Stimulated activated CD4-positive, alpha-beta T cell treated with anti-CD3 and anti-CD28 coated beads, Interleukin-12 subunit alpha, Interleukin-12 subunit beta, amount 100 ng/mL, for 48 hours (primary cell): ENCODE data around the gene NDRG3.
"Not testable (repeated sequence)": the region's sequence is repeated elsewhere in the genome, so short reads cannot be mapped to it uniquely, and the experiment has no call there.

ENCODE experiments used
- DNase-seq, 3 donors: peaks; one replicate each; pipeline ENCODE4 v3.0.0-alpha.2; 2020; ENCODE audit warnings: low read depth in 2 of 3, low spot score in 1 of 3

NDRG3 gene

DNA sequence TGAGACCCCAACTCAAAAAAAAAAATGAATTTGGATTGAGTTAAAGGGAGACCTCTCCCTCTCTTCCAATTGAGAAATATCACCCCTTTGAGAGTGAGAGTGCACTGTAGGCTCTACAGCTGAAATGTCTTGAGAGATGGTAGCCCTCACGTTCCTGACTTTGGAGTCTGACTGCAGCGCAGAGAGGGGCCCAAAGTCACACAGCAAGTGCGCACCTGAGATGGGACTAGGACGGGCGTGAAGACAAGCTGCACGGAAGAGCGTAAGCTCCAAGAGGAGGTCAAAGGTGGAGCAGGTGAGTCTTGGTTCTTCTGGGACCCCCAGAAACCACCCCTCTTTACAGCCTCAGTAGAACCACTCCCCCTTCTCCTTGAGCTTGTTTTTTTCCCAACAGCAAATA lies 100.5 kb downstream of the NDRG3 start:
- DNase-seq: no peak

- peak in 2 of 3 donors; percentile 39 to 45 for DNase-seq
Measured at GRCh38 chr20:36644706-36645095, 101.2 kb downstream of the NDRG3 start.

- DNase-seq: peak; percentile 37 to 50 (median 50)
Measured at GRCh38 chr20:36644032-36644705, 101.7 kb downstream of the NDRG3 start.

- no peak for DNase-seq
Measured at GRCh38 chr20:36642136-36642535, 103.8 kb downstream of the NDRG3 start.

GRCh38 chr20:36641506-36641843 lies 104.4 kb downstream of the NDRG3 start:
- DNase-seq: no peak

- not testable (repeated sequence) for DNase-seq
Measured at GRCh38 chr20:36638876-36639400, 107.0 kb downstream of the NDRG3 start.

DNA sequence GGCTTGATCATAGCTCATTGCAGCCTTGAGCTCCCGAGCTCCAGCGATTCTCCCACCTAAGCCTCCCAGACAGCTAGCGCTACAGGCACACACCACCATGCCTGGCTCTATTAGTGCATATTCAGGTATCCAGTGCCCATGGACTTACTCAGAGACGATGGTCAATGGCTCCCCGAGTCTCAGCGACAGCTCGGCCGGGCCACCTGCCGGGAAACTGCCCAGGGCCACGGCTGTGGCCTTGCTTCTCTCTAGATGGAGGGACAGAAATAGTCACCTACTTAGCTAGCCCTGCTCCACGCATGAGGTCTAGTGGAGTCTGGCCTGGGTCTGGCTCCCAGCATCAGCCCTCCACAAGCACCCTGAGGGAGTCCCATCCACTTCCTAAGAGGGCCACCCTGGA lies 111.5 kb downstream of the NDRG3 start:
- no peak for DNase-seq

- no peak for DNase-seq
Measured at GRCh38 chr20:36633285-36633772, 112.6 kb downstream of the NDRG3 start.

DNA sequence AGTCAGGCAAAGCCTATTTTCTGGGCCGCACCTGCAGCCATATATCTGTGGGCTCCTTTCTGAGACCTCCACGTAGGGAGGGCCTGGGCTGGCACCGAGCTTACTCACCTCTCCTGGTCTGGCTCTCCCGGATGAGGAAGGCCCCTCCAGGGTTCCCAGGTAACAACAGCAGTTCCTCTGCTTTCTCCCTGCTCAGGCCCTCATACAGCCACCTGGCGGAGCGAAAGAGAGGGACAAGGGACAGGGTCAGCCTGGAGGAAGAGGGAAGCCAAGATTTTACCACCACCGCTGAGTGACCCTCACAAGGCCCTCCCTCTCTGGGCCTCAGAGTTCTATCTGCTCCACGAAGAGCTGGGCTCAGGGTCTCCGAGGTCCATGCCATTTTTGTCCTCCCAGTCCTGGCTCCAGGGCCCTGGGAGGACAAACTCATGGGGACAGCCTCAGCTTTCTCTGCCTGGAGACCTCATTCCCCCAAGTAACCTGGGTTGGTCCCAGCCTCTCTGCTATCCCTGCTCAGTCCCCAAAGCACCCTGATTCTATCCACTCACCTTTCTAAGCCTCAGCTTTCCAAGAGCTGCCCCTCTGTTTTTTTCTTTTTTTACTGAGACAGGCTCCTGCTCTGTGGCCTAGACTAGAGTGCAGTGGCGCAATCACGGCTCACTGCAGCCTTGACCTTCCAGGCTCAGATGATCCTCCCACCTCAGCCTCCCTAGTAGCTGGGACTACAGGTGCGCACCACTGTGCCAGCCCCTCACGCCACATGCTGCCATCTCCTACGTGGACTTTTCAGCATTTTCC lies 113.2 kb downstream of the NDRG3 start:
- DNase-seq: no peak

DNA sequence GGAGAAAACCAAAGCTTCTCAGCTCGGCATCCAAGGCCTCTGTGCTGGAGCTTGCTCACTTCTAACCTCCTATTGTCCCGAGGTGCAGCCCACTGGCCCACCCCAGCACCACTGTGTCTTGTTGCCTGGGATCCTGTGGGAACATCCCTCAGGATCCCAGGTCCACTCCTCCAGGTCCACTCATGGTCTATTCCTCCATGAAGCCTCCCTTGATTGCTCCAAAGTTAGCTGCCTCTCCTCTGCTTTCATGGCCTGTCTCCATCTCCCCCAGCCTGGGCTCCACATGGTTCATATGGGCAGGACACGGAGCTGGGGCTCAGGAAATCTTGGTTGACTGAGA lies 113.8 kb downstream of the NDRG3 start:
- no peak for DNase-seq

GRCh38 chr20:36631646-36632045 lies 114.2 kb downstream of the NDRG3 start:
- DNase-seq: no peak

DNA sequence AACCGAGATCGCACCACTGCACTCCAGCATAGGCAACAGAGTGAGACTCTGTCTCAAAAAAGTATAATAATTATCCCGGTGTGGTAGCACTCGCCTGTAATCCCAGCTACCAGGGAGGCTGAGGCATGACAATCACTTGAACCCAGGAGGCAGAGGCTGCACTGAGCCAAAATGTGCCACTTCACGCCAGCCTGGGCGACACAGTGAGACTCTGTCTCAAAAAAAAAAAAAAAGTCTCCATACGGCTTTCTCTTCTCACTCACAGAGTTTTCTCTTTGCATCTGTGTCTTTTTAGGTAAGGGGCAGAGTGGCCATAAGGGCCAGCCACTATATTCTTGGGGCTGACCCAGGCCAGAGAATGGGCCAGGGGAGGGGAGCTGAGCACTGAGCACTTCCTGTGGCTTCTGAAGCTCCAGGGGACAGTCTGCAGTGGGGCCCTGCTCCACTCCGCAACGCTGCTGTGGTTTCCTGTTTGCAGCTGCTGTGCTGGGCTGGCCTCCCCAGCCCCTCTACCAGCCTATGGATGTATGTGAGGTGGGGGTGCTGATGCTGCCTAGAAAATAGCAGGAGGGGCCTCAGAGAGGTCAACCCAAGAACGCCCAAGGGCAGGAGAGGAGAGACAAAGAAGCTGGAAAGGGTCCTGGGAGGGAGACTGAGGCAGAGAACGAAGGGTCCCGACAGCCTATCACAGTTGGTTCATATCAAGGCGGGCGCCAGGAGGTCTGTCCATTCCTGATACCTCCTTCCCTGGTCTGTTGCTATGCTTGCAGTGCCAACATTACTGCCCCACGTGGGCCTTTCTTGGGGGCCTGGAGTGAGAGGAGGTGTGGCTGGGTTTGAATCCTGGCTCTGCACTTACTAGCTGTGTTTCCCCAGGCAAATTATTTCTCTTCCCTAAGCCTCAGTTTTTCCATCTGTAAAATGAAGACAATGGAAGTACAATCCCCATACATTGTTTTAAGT lies 115.9 kb downstream of the NDRG3 start:
- DNase-seq: peak in 1 of 3 donors; percentile 40

DNA sequence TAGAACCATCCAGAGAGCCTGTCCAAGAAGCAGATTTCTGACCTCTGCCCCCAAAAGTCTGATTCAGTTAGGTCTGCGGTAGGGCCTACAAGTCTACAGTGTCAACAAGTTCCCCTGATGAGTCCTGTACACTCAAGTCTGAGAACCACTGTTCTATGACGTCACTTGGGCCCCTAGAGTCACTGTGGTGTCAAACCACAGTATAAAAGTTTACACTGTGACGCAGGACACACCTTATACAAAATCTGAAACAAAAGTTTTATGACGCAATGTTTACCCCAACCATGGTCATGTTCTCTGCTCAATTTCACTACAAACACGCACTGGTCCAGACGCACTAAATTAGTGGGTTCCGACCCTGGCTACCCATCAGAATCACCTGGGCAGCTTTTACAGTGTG lies 117.8 kb downstream of the NDRG3 start:
- DNase-seq: no peak

DNA sequence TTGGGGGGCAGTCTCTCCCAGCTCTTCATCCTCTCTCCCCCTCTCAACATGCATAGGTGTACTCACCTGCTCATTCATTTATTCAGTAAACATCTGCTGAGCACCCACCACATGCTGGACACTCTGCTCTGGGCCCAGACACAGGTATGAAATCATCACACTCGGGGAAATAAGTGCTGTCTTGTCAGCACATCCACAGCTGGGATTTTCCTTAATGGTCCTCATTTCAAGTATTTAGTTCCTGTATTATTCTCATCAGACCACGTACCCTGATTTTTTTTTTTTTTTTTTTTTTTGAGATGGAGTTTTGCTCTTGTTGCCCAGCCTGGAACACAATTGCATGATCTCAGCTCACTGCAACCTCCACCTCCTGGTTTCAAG lies 121.0 kb downstream of the NDRG3 start:
- DNase-seq: no peak

- DNase-seq: no peak
Measured at GRCh38 chr20:36624068-36624943, 121.6 kb downstream of the NDRG3 start.

- DNase-seq: no peak
Measured at GRCh38 chr20:36623444-36623843, 122.4 kb downstream of the NDRG3 start.

DNA sequence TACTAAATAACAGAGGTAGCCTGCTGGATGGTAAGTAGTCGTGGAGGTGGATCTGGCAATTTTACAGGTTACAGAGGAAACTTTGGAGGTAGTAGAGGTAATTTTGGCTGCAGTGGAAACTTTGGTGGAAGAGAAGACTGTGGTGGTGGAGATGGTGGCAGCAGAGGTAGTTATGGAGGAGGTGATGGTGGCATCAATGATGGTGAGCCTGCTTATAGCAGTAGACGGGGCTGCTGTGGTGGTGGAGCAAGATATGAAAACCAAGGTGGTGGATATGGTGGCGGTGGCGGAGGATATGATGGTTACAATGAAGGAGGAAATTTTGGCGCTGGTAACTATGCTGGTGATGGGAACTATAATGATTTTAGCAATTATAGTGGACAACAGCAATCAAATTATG lies 125.0 kb downstream of the NDRG3 start:
- DNase-seq: no peak

- no peak for DNase-seq
Measured at GRCh38 chr20:36614781-36615557, 130.9 kb downstream of the NDRG3 start.

GRCh38 chr20:36613974-36614373 lies 131.9 kb downstream of the NDRG3 start:
- DNase-seq: no peak

- no peak for DNase-seq
Measured at GRCh38 chr20:36611625-36612024, 134.3 kb downstream of the NDRG3 start.
